Non-pigmented ciliary epithelial cell (primary cell): ENCODE measurements around the gene NOL4L.
A peak's percentile ranks its signal among the peaks of the same experiment; 100 is the strongest.
"Not testable (repeated sequence)": the region's sequence is repeated elsewhere in the genome, so short reads cannot be mapped to it uniquely, and the experiment has no call there.

Source experiments
- DNase-seq: peaks from one replicate; pipeline ENCODE4 v3.0.0-alpha.2; 2010; ENCODE audit warnings: low read depth

Gene NOL4L

GRCh38 chr20:32507998-32508774 lies 76.9 kb downstream of the NOL4L start:
- no peak for DNase-seq

- DNase-seq = no peak
Measured at GRCh38 chr20:32506721-32507120, 78.4 kb downstream of the NOL4L start.

- DNase-seq = no peak
Measured at GRCh38 chr20:32505723-32506473, 79.2 kb downstream of the NOL4L start.

- no peak for DNase-seq
Measured at GRCh38 chr20:32501709-32502108, 83.4 kb downstream of the NOL4L start.

GRCh38 chr20:32497589-32498224 lies 87.4 kb downstream of the NOL4L start:
- no peak for DNase-seq

- no peak for DNase-seq
Measured at GRCh38 chr20:32496811-32497533, 88.2 kb downstream of the NOL4L start.

- DNase-seq = no peak
Measured at GRCh38 chr20:32495949-32496348, 89.2 kb downstream of the NOL4L start.

GRCh38 chr20:32495217-32495565 lies 89.9 kb downstream of the NOL4L start:
- DNase-seq = no peak

GRCh38 chr20:32494483-32495216 lies 90.5 kb downstream of the NOL4L start:
- DNase-seq = no peak

GRCh38 chr20:32493356-32493755 lies 91.8 kb downstream of the NOL4L start:
- no peak for DNase-seq

GRCh38 chr20:32491764-32492151 lies 93.4 kb downstream of the NOL4L start:
- not testable (repeated sequence) for DNase-seq

GRCh38 chr20:32490942-32491763 lies 94.0 kb downstream of the NOL4L start:
- DNase-seq = no peak

GRCh38 chr20:32488066-32488838 lies 96.9 kb downstream of the NOL4L start:
- DNase-seq = no peak

- no peak for DNase-seq
Measured at GRCh38 chr20:32487381-32487780, 97.8 kb downstream of the NOL4L start.

- no peak for DNase-seq
Measured at GRCh38 chr20:32485770-32486478, 99.2 kb downstream of the NOL4L start.

GRCh38 chr20:32484958-32485769 lies 100.0 kb downstream of the NOL4L start:
- peak; percentile 38 for DNase-seq

- DNase-seq = no peak
Measured at GRCh38 chr20:32484225-32484957, 100.7 kb downstream of the NOL4L start.
